ENCODE measurements around the gene GGCT. TPM values are rescaled to one million over a fixed set of nuclear protein-coding genes. Genes with fewer than 3 reads are reported as not detected.

Gene GGCT
- total RNA-seq, 1 donor from 2014 or later = 18.9 TPM

- Histone ChIP-seq H3K36me3 (peaks cover 81% of the 10 kb centered on the region), H3K4me3 (no peak overlapping the region), H3K9me3 (replicated peaks) (no peaks in the 10 kb centered on the region), H3K27ac (replicated peaks) (peak overlapping the region; percentile 74), H3K27me3 (ENCODE audit: low read depth) (no peaks in the 10 kb centered on the region), H3K4me1 (peaks cover 42% of the 10 kb centered on the region)
- no peak for DNase-seq
- intact Hi-C loops (cut with micrococcal nuclease) = no loop called here
- TF ChIP-seq, protein P1, sequence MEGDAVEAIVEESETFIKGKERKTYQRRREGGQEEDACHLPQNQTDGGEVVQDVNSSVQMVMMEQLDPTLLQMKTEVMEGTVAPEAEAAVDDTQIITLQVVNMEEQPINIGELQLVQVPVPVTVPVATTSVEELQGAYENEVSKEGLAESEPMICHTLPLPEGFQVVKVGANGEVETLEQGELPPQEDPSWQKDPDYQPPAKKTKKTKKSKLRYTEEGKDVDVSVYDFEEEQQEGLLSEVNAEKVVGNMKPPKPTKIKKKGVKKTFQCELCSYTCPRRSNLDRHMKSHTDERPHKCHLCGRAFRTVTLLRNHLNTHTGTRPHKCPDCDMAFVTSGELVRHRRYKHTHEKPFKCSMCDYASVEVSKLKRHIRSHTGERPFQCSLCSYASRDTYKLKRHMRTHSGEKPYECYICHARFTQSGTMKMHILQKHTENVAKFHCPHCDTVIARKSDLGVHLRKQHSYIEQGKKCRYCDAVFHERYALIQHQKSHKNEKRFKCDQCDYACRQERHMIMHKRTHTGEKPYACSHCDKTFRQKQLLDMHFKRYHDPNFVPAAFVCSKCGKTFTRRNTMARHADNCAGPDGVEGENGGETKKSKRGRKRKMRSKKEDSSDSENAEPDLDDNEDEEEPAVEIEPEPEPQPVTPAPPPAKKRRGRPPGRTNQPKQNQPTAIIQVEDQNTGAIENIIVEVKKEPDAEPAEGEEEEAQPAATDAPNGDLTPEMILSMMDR (IDR thresholded peaks at IDR 0.05; ENCODE audit: borderline replicate concordance) = no peak
Observed at GRCh38 chr7:30448461-30449189, 56.0 kb downstream of the GGCT start.

DNA sequence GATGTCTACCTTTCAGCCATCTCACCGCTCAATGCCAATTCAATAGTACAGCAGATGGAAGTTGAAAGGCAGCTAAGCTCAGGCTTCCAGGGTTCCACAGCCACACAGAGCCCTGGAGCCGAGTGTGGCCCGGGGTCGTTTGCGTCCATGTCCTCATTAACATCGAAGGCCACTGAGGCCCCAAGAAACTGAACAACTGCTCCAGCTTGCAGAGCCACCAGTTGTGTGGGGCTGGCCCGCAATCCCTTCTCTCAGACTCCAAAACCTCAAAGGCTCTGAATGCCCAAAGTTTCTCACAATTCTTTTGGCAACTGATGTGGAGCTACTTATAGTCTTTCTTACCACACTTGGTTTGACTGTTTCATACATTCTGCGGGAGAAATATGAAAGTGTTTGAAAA is 57.2 kb downstream of the GGCT start:
- no peaks in the 10 kb centered on the region for H3K27me3 ChIP-seq (ENCODE audit: low read depth)
- TF ChIP-seq, protein P1 (IDR thresholded peaks at IDR 0.05; ENCODE audit: borderline replicate concordance) = no peak
- no peak for DNase-seq
- intact Hi-C loops (cut with micrococcal nuclease) = no loop called here
- peaks cover 36% of the 10 kb centered on the region for H3K4me1 ChIP-seq
- H3K9me3 ChIP-seq (replicated peaks) = no peaks in the 10 kb centered on the region
- H3K36me3 ChIP-seq = peaks cover 70% of the 10 kb centered on the region
- no peak overlapping the region for H3K27ac ChIP-seq (replicated peaks)
- no peak overlapping the region for H3K4me3 ChIP-seq

Other genes starting within 250 kb of the GGCT start
- 10.9 TPM for gene ZNRF2, start 220.2 kb downstream of the GGCT start, total RNA-seq
- gene NOD1, start 26.0 kb downstream of the GGCT start, total RNA-seq = 7.0 TPM
- gene GARS1, start 90.0 kb upstream of the GGCT start, total RNA-seq = 42.3 TPM
- gene CRHR2, start 177.6 kb upstream of the GGCT start, total RNA-seq = 0.19 TPM
- gene INMT, start 247.3 kb upstream of the GGCT start, total RNA-seq = 49.5 TPM